HCT116 (cell line): ENCODE data around the gene HYAL4. TPM values are rescaled to one million over a fixed set of nuclear protein-coding genes. Genes with fewer than 3 reads are reported as not detected.

Experiments
- ATAC-seq: fragments of 200-7000 bp; cut with Tn5 transposase; 2 replicates; pipeline ENCODE4 v1.9.1; 2020; ENCODE audit warnings: mild to moderate bottlenecking, moderate library complexity
- BruUV-seq: library from RNA; stranded (reverse); fragments of 400-500 nt; replicated peaks from 2 replicates; lab custom pipeline; 2021; lab: Mats Ljungman, UMichigan
- CTCF ChIA-PET: fragments of 300-600 bp; sonication (Branson Sonifier 250); formaldehyde crosslinking; loops from one replicate; lab custom pipeline; 2021; ENCODE audit warnings: antibody characterized with exemption; lab: Charles Lee
- POLR2A ChIA-PET: fragments of 300-600, 350-600 bp; sonication (Branson Sonifier 250); formaldehyde crosslinking; loops from one replicate; lab custom pipeline; 2021; ENCODE audit warnings: antibody characterized with exemption; lab: Charles Lee
- RAD21 ChIA-PET, 2 experiments: fragments of 300-600 bp; sonication (Branson Sonifier 250); formaldehyde crosslinking; loops; one replicate each; lab custom pipeline; 2023; ENCODE audit warnings: low total read pairs in 2 of 2; ENCODE audit not compliant: uncharacterized antibody in 2 of 2, unreplicated experiment in 2 of 2, low non-redundant PET in 1 of 2; lab: Charles Lee
- DNase-seq: peaks from one replicate; pipeline ENCODE4 v3.0.0-alpha.2; 2010; ENCODE audit warnings: low read depth, low spot score
- H2AFZ ChIP-seq: fragments of 200-600 bp; shearing (Covaris generic), sonication (generic); 2 replicates; pipeline ENCODE4 v1.6.1; 2017; ENCODE audit warnings: low read depth, mixed run types, mixed read lengths, antibody characterized with exemption, low read length; ENCODE audit not compliant: poor library complexity, severe bottlenecking
- H3K27ac ChIP-seq: 2 replicates; pipeline ENCODE4 v1.5.1; 2012; ENCODE audit warnings: low read depth, low read length
- H3K27me3 ChIP-seq: fragments of 200-600 bp; sonication (generic); 2 replicates; pipeline ENCODE4 v1.6.1; 2016; ENCODE audit warnings: mixed run types, low read length, mixed read lengths; ENCODE audit not compliant: insufficient read depth
- H3K36me3 ChIP-seq, 2 experiments: fragments of 200-500 bp in 1 of 2; fragments of 200-600 bp in 1 of 2; sonication (Bioruptor generic) in 1 of 2; sonication (generic) in 1 of 2; 2 replicates each; pipeline versions ENCODE4 v1.5.1 to v1.6.1; 2014 to 2016; ENCODE audit warnings: low read length in 2 of 2, inconsistent platforms in 1 of 2, mixed read lengths in 1 of 2, mixed run types in 1 of 2; ENCODE audit not compliant: insufficient read depth in 2 of 2, control insufficient read depth in 1 of 2
- H3K4me1 ChIP-seq, 2 experiments: fragments of 200-600 bp in 1 of 2; sonication (generic) in 1 of 2; 2 replicates each; pipeline versions ENCODE4 v1.5.1 to v1.6.1; 2012 to 2017; ENCODE audit warnings: low read length in 2 of 2, inconsistent platforms in 1 of 2, mild to moderate bottlenecking in 1 of 2, mixed read lengths in 1 of 2, mixed run types in 1 of 2, moderate library complexity in 1 of 2; ENCODE audit not compliant: insufficient read depth in 2 of 2, control insufficient read depth in 1 of 2
- H3K4me2 ChIP-seq: fragments of 200-600 bp; sonication (generic); 2 replicates; pipeline ENCODE4 v1.6.1; 2017; ENCODE audit warnings: mixed run types, low read length, mixed read lengths
- H3K4me3 ChIP-seq, 2 experiments: fragments of 200-600 bp in 1 of 2; sonication (generic) in 1 of 2; replicated peaks in 1 of 2; 2 replicates each; pipeline ENCODE4 v1.5.1; 2011 to 2016; ENCODE audit warnings: low read length in 2 of 2, control low read depth in 1 of 2, low read depth in 1 of 2, mild to moderate bottlenecking in 1 of 2, mixed read lengths in 1 of 2, mixed run types in 1 of 2
- H3K79me2 ChIP-seq: fragments of 200-600 bp; sonication (generic); 2 replicates; pipeline ENCODE4 v1.6.1; 2017; ENCODE audit warnings: mild to moderate bottlenecking, mixed run types, low read length, moderate library complexity, mixed read lengths; ENCODE audit not compliant: insufficient read depth
- H3K9ac ChIP-seq: fragments of 200-600 bp; sonication (generic); 2 replicates; pipeline ENCODE4 v1.6.1; 2016; ENCODE audit warnings: low read length, mixed read lengths
- H3K9me2 ChIP-seq: fragments of 200-600 bp; sonication (generic), shearing (Covaris generic); 2 replicates; pipeline ENCODE4 v1.6.1; 2017; ENCODE audit warnings: mixed run types, mild to moderate bottlenecking, moderate library complexity; ENCODE audit not compliant: insufficient read depth
- H3K9me3 ChIP-seq, 2 experiments: fragments of 200-500 bp in 1 of 2; fragments of 200-600 bp in 1 of 2; sonication (Bioruptor generic) in 1 of 2; sonication (generic) in 1 of 2; 2 replicates each; pipeline ENCODE4 v1.6.1; 2014 to 2017; ENCODE audit warnings: low read length in 2 of 2, mixed read lengths in 2 of 2, inconsistent platforms in 1 of 2, low read depth in 1 of 2, mild to moderate bottlenecking in 1 of 2, mixed run types in 1 of 2, moderate library complexity in 1 of 2; ENCODE audit not compliant: control insufficient read depth in 1 of 2, insufficient read depth in 1 of 2
- H4K20me1 ChIP-seq: fragments of 200-600 bp; sonication (generic), shearing (Covaris generic); 2 replicates; pipeline ENCODE4 v1.6.1; 2017; ENCODE audit warnings: mixed run types, mild to moderate bottlenecking, moderate library complexity; ENCODE audit not compliant: insufficient read depth
- ATF3 ChIP-seq: IDR thresholded peaks from 2 replicates; pipeline ENCODE4 v1.6.1; 2012
- CEBPB ChIP-seq: IDR thresholded peaks from 2 replicates; pipeline ENCODE4 v1.6.1; 2012; ENCODE audit warnings: low read depth
- EGR1 ChIP-seq: IDR thresholded peaks from 2 replicates; pipeline ENCODE4 v1.6.1; 2012; ENCODE audit warnings: low read depth
- JUND ChIP-seq: IDR thresholded peaks from 2 replicates; pipeline ENCODE4 v1.6.1; 2012
- POLR2A ChIP-seq: IDR thresholded peaks from 2 replicates; pipeline ENCODE4 v1.7.0; 2011; ENCODE audit warnings: borderline replicate concordance; ENCODE audit not compliant: insufficient read depth, insufficient read length; ENCODE audit errors: extremely low read depth
- RAD21 ChIP-seq: IDR thresholded peaks from 2 replicates; pipeline ENCODE4 v1.6.1; 2012; ENCODE audit warnings: low read depth, mild to moderate bottlenecking
- SP1 ChIP-seq: IDR thresholded peaks from 2 replicates; pipeline ENCODE4 v1.6.1; 2012; ENCODE audit warnings: low read depth
- SRF ChIP-seq: IDR thresholded peaks from 2 replicates; pipeline ENCODE4 v1.6.1; 2012; ENCODE audit warnings: low read depth
- ZNF274 ChIP-seq: fragments of 200-500 bp; sonication (Bioruptor generic); IDR thresholded peaks from 2 replicates; pipeline ENCODE4 v1.6.1; 2014; ENCODE audit warnings: mild to moderate bottlenecking, low read depth, low read length, inconsistent platforms
- intact Hi-C: fragments of 100-400 bp; cut with micrococcal nuclease; formaldehyde crosslinking; loops from 2 replicates; pipeline ENCODE4 v1.10.0; 2022
- total RNA-seq: library from RNA; stranded (reverse); gene quantifications from one replicate; pipeline ENCODE4 v1.2.1, GENCODE V29; 2021; ENCODE audit not compliant: unreplicated experiment
- TF ChIP-seq, protein P1 (sequence below): IDR thresholded peaks from 2 replicates; pipeline ENCODE4 v1.6.1; 2012

The HYAL4 gene
- total RNA-seq, 1 experiment from 2014 or later: not detected

GRCh38 chr7:123798532-123799188 is 46.3 kb upstream of the HYAL4 start:
- Histone ChIP-seq H3K4me3 (no peak overlapping the region), H3K9me2 (no peaks in the 10 kb centered on the region), H3K27me3 (no peaks in the 10 kb centered on the region), H3K4me1 (peaks cover 3 to 13% of the 10 kb centered on the region in 2 experiments; a peak in 3 of 4 replicates), H3K9ac (no peak overlapping the region), H4K20me1 (no peaks in the 10 kb centered on the region), H2AFZ (peak overlapping the region; percentile 75), H3K9me3 (no peaks in the 10 kb centered on the region), H3K36me3 (no peaks in the 10 kb centered on the region), H3K27ac (no peak overlapping the region), H3K79me2 (no peaks in the 10 kb centered on the region), H3K4me2 (peak overlapping the region; percentile 45)
- ATAC-seq (peak; percentile 60), DNase-seq (peak; percentile 6)
- TF ChIP-seq ZNF274: no peak
- TF ChIP-seq JUND: no peak
- TF ChIP-seq ATF3: no peak
- TF ChIP-seq, protein P1, sequence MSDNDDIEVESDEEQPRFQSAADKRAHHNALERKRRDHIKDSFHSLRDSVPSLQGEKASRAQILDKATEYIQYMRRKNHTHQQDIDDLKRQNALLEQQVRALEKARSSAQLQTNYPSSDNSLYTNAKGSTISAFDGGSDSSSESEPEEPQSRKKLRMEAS: no peak
- peak; percentile 2; the same call in 1 of the 2 replicates for TF ChIP-seq RAD21
- no TSS peak for BruUV-seq
- intact Hi-C loops: loop anchor here (1.0 to 10.0 kb wide), 5 partner anchors 67 to 1059 kb away; no protein-coding TSS in a partner anchor
- POLR2A ChIA-PET: interaction anchor here (1.4 kb wide), 1 partner anchor 9 kb away, joined by 3 read pairs; no protein-coding TSS in a partner anchor
- RAD21 ChIA-PET: interaction anchor here in 1 of 2 experiments (1.0 kb wide), 1 partner anchor 73 kb away, joined by 5 read pairs; no protein-coding TSS in a partner anchor
- CTCF ChIA-PET: interaction anchor here (1.2 to 3.8 kb wide), 10 partner anchors 17 to 986 kb away, joined by 3 to 42 read pairs (median 6); no protein-coding TSS in a partner anchor

DNA sequence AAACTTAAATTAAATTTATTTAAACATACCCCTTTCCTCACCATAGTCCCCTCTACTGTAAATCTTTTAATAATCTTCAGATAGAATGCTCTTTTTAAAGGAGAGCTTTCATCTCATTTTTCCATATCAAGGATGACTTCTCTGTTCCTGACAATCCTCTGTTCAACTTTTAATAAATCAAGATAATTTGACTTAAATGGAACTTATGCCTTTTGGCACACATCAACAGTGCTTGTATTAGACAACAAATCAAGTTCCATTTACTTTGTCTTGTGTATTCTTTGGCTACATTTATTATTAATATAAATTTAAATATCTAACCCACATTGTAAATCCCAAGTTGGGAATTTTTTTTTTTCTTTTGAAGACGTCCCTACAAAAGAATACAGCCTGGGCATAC is 42.7 kb upstream of the HYAL4 start:
- H3K79me2 ChIP-seq: no peaks in the 10 kb centered on the region
- no peak overlapping the region for H2AFZ ChIP-seq
- no peaks in the 10 kb centered on the region for H4K20me1 ChIP-seq
- H3K4me2 ChIP-seq: no peak overlapping the region
- H3K9me2 ChIP-seq: no peaks in the 10 kb centered on the region
- no peak overlapping the region for H3K4me3 ChIP-seq
- BruUV-seq: no TSS peak
- DNase-seq (no peak), ATAC-seq (no peak)
- ChIA-PET CTCF (interaction anchor here (1.3 kb wide), 1 partner anchor 70 kb away, joined by 3 read pairs; no protein-coding TSS in a partner anchor), RAD21 (no interaction called here), POLR2A (no interaction called here)
- H3K4me1 ChIP-seq: peaks cover 3 to 13% of the 10 kb centered on the region in 2 experiments; a peak in 3 of 4 replicates
- H3K9me3 ChIP-seq: no peaks in the 10 kb centered on the region
- no peaks in the 10 kb centered on the region for H3K36me3 ChIP-seq
- TF ChIP-seq ATF3 (no peak), SP1 (no peak), POLR2A (no peak), EGR1 (no peak), SRF (no peak), CEBPB (no peak)
- H3K9ac ChIP-seq: no peak overlapping the region
- no peak overlapping the region for H3K27ac ChIP-seq
- intact Hi-C loops: no loop called here
- no peaks in the 10 kb centered on the region for H3K27me3 ChIP-seq
